SU-DHL-6 (cell line): ENCODE data around the gene ZMYND10.

Experiments used
- EZH2phosphoT487 ChIP-seq: fragments of 200-600 bp; sonication (generic), shearing (Covaris generic); conservative IDR thresholded peaks from 2 replicates; pipeline ENCODE4 v1.6.1; 2018; ENCODE audit warnings: mild to moderate bottlenecking, antibody characterized with exemption, low read length, moderate library complexity, mixed read lengths
- TF ChIP-seq, protein P1 (sequence below): fragments of 200-600 bp; sonication (generic); IDR thresholded peaks from one replicate; pipeline ENCODE4 v1.5.1; 2017; ENCODE audit warnings: antibody characterized with exemption, mild to moderate bottlenecking, low read length, moderate library complexity; ENCODE audit not compliant: insufficient read depth, poor library complexity, severe bottlenecking

DNA sequence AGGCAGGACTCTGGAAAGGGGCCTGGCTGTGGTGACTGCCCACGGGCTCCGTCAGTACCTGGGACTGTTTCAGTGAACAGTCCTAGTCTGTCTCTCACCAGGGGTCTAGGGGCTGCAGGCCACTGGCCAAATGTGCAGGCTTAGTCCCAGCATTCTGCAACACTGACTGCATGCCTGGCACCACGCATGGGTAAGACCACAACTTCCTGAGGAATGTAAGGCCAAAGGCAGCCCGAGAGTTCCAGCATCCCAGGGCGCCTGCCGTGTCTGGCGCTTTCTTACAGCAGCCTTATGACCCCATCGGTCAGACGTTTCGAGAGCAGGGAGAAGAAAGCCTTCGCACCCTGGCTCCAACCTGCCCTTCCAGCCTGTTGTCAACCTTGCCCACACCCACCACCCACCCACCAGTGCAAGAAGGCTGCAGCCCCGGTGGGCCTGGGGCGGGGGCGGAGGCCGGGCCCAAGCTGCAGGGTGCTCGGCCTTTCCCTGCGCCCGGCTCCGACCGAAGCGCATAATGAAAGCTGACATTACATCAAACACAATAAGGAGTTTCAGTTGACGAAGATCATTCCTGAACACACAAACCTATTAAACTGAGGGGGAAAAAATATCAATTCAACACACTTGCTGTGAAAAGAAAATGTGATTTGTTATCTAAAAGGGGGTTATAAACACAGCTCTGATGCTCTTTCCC lies 43.3 kb upstream of the ZMYND10 start:
- TF ChIP-seq, protein P1, sequence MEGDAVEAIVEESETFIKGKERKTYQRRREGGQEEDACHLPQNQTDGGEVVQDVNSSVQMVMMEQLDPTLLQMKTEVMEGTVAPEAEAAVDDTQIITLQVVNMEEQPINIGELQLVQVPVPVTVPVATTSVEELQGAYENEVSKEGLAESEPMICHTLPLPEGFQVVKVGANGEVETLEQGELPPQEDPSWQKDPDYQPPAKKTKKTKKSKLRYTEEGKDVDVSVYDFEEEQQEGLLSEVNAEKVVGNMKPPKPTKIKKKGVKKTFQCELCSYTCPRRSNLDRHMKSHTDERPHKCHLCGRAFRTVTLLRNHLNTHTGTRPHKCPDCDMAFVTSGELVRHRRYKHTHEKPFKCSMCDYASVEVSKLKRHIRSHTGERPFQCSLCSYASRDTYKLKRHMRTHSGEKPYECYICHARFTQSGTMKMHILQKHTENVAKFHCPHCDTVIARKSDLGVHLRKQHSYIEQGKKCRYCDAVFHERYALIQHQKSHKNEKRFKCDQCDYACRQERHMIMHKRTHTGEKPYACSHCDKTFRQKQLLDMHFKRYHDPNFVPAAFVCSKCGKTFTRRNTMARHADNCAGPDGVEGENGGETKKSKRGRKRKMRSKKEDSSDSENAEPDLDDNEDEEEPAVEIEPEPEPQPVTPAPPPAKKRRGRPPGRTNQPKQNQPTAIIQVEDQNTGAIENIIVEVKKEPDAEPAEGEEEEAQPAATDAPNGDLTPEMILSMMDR: no peak
- TF ChIP-seq EZH2phosphoT487: no peak
